GM12878 (cell line): Measurements from ENCODE around the gene EWSR1. TPM values are rescaled to one million over a fixed set of nuclear protein-coding genes. Genes with fewer than 3 reads are reported as not detected.

ENCODE experiments used
- ATAC-seq: fragments of 200-7000 bp; cut with Tn5 transposase; 3 replicates; pipeline ENCODE4 v1.9.1; 2020; ENCODE audit warnings: mild to moderate bottlenecking, moderate library complexity
- BruUV-seq: library from RNA; stranded (reverse); fragments of 400-500 nt; replicated peaks from 2 replicates; lab custom pipeline; 2021; lab: Mats Ljungman, UMichigan
- CTCF ChIA-PET: fragments of 300-600 bp; sonication (Branson Sonifier 250); formaldehyde crosslinking; extraction: SDS; loops from one replicate; lab custom pipeline; 2021; ENCODE audit warnings: inconsistent platforms; lab: Yijun Ruan, JAX
- POLR2A ChIA-PET: fragments of 350-600 bp; formaldehyde crosslinking; extraction: SDS; loops from one replicate; lab custom pipeline; 2021; ENCODE audit warnings: inconsistent platforms; lab: Charles Lee
- RAD21 ChIA-PET: fragments of 300-600 bp; sonication (Branson Sonifier 250); formaldehyde crosslinking; loops from one replicate; lab custom pipeline; 2023; ENCODE audit warnings: antibody characterized with exemption; ENCODE audit not compliant: unreplicated experiment; lab: Charles Lee
- SMC1A ChIA-PET: fragments of 300-600 bp; sonication (Branson Sonifier 250); formaldehyde crosslinking; loops from one replicate; lab custom pipeline; 2023; ENCODE audit not compliant: unreplicated experiment, uncharacterized antibody; lab: Charles Lee
- DNase-seq: peaks from one replicate; pipeline ENCODE4 v3.0.0-alpha.2; 2011; ENCODE audit warnings: low read depth, low spot score
- FAIRE-seq: peaks from 3 replicates; lab custom pipeline; 2011; peaks lifted over from hg19 to GRCh38; lab: Jason Lieb, UNC
- H2AFZ ChIP-seq: 2 replicates; pipeline ENCODE4 v1.6.0; 2011; ENCODE audit warnings: low read depth, low read length, control low read depth; ENCODE audit not compliant: control insufficient read depth
- H3K27ac ChIP-seq: 2 replicates; pipeline ENCODE4 v1.5.1; 2011; ENCODE audit warnings: control low read depth; ENCODE audit not compliant: control insufficient read depth, insufficient read depth
- H3K27me3 ChIP-seq, 2 experiments: replicated peaks in 1 of 2; 2 replicates each; pipeline versions ENCODE4 v1.6.0 to v1.6.1; 2011; ENCODE audit warnings: low read length in 1 of 2; ENCODE audit not compliant: control insufficient read depth in 2 of 2, insufficient read depth in 2 of 2
- H3K36me3 ChIP-seq, 2 experiments: 2 replicates each; pipeline ENCODE4 v1.5.1; 2011; ENCODE audit warnings: low read length in 1 of 2; ENCODE audit not compliant: control insufficient read depth in 2 of 2, insufficient read depth in 2 of 2
- H3K4me1 ChIP-seq: 2 replicates; pipeline ENCODE4 v1.6.1; 2011; ENCODE audit warnings: mild to moderate bottlenecking, low read length, moderate library complexity, mixed read lengths; ENCODE audit not compliant: control insufficient read depth, insufficient read depth
- H3K4me2 ChIP-seq: 2 replicates; pipeline ENCODE4 v1.6.0; 2011; ENCODE audit warnings: control low read depth; ENCODE audit not compliant: control insufficient read depth, insufficient read depth
- H3K4me3 ChIP-seq: fragments of 200-600 bp; sonication (generic); 2 replicates; pipeline ENCODE4 v1.5.1; 2016
- H3K79me2 ChIP-seq: 2 replicates; pipeline ENCODE4 v1.6.0; 2011; ENCODE audit warnings: low read length; ENCODE audit not compliant: control insufficient read depth, insufficient read depth
- H3K9ac ChIP-seq: 2 replicates; pipeline ENCODE4 v1.8.0; 2011; ENCODE audit warnings: low read length, control low read depth, mixed read lengths; ENCODE audit not compliant: control insufficient read depth, insufficient read depth
- H3K9me3 ChIP-seq: replicated peaks from 3 replicates; pipeline ENCODE4 v1.5.1; 2011; ENCODE audit warnings: mild to moderate bottlenecking, low read length; ENCODE audit not compliant: control insufficient read depth, insufficient read depth
- H4K20me1 ChIP-seq: 2 replicates; pipeline ENCODE4 v1.6.0; 2011; ENCODE audit not compliant: control insufficient read depth, insufficient read depth
- CTCF ChIP-seq, 3 experiments: IDR thresholded peaks in 2 of 3; conservative IDR thresholded peaks in 1 of 3; 2 replicates each; pipeline ENCODE4 v1.5.1; 2011; ENCODE audit warnings: low read depth in 3 of 3, low read length in 3 of 3, mild to moderate bottlenecking in 3 of 3, control low read depth in 2 of 3, moderate library complexity in 2 of 3, inconsistent platforms in 1 of 3, mixed read lengths in 1 of 3; ENCODE audit not compliant: control insufficient read depth in 2 of 3, insufficient read depth in 1 of 3; ENCODE audit errors: extremely low read depth in 1 of 3
- NFYB ChIP-seq: IDR thresholded peaks from 2 replicates; pipeline ENCODE4 v1.6.1; 2011; ENCODE audit warnings: low read depth, mild to moderate bottlenecking, low read length, improper control_type of control experiment, moderate library complexity; ENCODE audit not compliant: insufficient read depth
- POLR2AphosphoS5 ChIP-seq: IDR thresholded peaks from 2 replicates; pipeline ENCODE4 v1.6.1; 2011; ENCODE audit warnings: mild to moderate bottlenecking, low read length, inconsistent platforms
- REST ChIP-seq: IDR thresholded peaks from 2 replicates; pipeline ENCODE4 v1.6.1; 2012; ENCODE audit warnings: mild to moderate bottlenecking, low read depth, low read length
- SMAD5 ChIP-seq: IDR thresholded peaks from 2 replicates; pipeline ENCODE4 v1.6.1; 2016; ENCODE audit warnings: antibody characterized with exemption, low read depth
- WGBS: methylation state at CpG from one replicate; pipeline ENCODE4 v1.1.6; 2016; ENCODE audit warnings: low lambda C conversion rate; ENCODE audit not compliant: insufficient replicate concordance, insufficient coverage; ENCODE audit errors: missing lambda C conversion rate; 5-methylcytosine and 5-hydroxymethylcytosine counted together
- in situ Hi-C: fragments of 300-500 bp; cut with MboI; formaldehyde crosslinking; loops from 9 replicates; pipeline ENCODE4 v1.14.3; 2018; ENCODE audit warnings: mixed read lengths
- intact Hi-C: fragments of 100-400 bp; cut with micrococcal nuclease; formaldehyde crosslinking; loops from one replicate; pipeline ENCODE4 v1.14.2; 2022; ENCODE audit not compliant: unreplicated experiment
- polyA plus RNA-seq, 11 experiments: library from polyadenylated mRNA; depleted of rRNA in 4 of 11; unstranded in 6 of 11; stranded (reverse) in 5 of 11; fragments of >200 nt; fragmentation: Nextera tagmentation in 4 of 11; fragmentation: Illumina TruSeq in 1 of 11; extraction: Ambion mirVana in 4 of 11; extraction: Trizol in 1 of 11; gene quantifications; 1 replicate in 1 of 11; 2 replicates in 10 of 11; pipeline versions ENCODE4 v1.2.1 to v1.2.3, GENCODE V29; 2011 to 2016; ENCODE audit warnings: inconsistent platforms in 2 of 11, missing spikeins in 2 of 11, low read depth in 1 of 11
- total RNA-seq, 4 experiments: library from RNA; depleted of rRNA in 3 of 4; stranded (reverse); fragments of >200 nt in 3 of 4; fragmentation: Illumina TruSeq in 1 of 4; extraction: Trizol in 1 of 4; gene quantifications; 2 replicates each; pipeline versions ENCODE4 v1.2.1 to v1.2.3, GENCODE V29; 2013 to 2021

The EWSR1 gene
- total and polyA plus RNA-seq, 10 of the 15 experiments (the other 5 are each of a cell fraction or from before 2014, with no cell fraction given), result 130 to 480 (median 356) TPM

- TF ChIP-seq REST, result no peak
Observed at GRCh38 chr22:29258407-29259252, 9.4 kb upstream of the EWSR1 start (continued).

GRCh38 chr22:29259253-29259899 is 8.7 kb upstream of the EWSR1 start:
- WGBS, result 88% methylated on average over 11 of the region's 11 CpGs
- CTCF ChIA-PET, result interaction anchor here (0.7 to 2.7 kb wide), 2 partner anchors 14 to 105 kb away, joined by 3 to 7 read pairs; no protein-coding TSS in a partner anchor
- BruUV-seq, result no TSS peak

More at GRCh38 chr22:29259253-29259899, 8.7 kb upstream of the EWSR1 start:
- RAD21 ChIA-PET, result no interaction called here
- POLR2A ChIA-PET, result interaction anchor here (0.6 kb wide), 2 partner anchors 65 to 253 kb away, joined by 7 to 8 read pairs; no protein-coding TSS in a partner anchor
- H3K36me3 ChIP-seq, result peaks cover 0 to 5% of the 10 kb centered on the region in 2 experiments; a peak in 3 of 4 replicates
- no peak overlapping the region for H3K4me2 ChIP-seq
- no peak overlapping the region for H3K27ac ChIP-seq
- ATAC-seq (peak; percentile 28), DNase-seq (no peak), FAIRE-seq (no peak)
- no peaks in the 10 kb centered on the region for H3K9me3 ChIP-seq
- H4K20me1 ChIP-seq, result no peaks in the 10 kb centered on the region
- no peaks in the 10 kb centered on the region for H3K79me2 ChIP-seq
- TF ChIP-seq POLR2AphosphoS5 (0 out of 2 replicates have a peak, but pooled peaks have one; percentile 13), CTCF (IDR thresholded peaks at IDR 0.05 in 2 of 3, conservative IDR thresholded peaks at IDR 0.05 in 1 of 3; ENCODE audit: control insufficient read depth in 2 of 3, extremely low read depth in 1 of 3, insufficient read depth in 1 of 3, low read depth in 3 of 3, low read length in 3 of 3) (peak in 2 of 3 experiments; percentile 11 to 15; a peak in 2 of 6 replicates), NFYB (no peak), SMAD5 (no peak)
- H3K27me3 ChIP-seq, result no peaks in the 10 kb centered on the region
- H3K9ac ChIP-seq, result no peak overlapping the region
- no peaks in the 10 kb centered on the region for H3K4me1 ChIP-seq
- SMC1A ChIA-PET, result no interaction called here
- in situ Hi-C loops, result no loop called here
- H3K4me3 ChIP-seq, result no peak overlapping the region
- intact Hi-C loops, result no loop called here
- no peak overlapping the region for H2AFZ ChIP-seq
